Ramos (cell line): ENCODE measurements around the gene CTSG.
"Not testable (repeated sequence)": the region's sequence is repeated elsewhere in the genome, so short reads cannot be mapped to it uniquely, and the experiment has no call there.

Experiments
- in situ Hi-C: fragments of 300-500 bp; cut with MboI; formaldehyde crosslinking; loops from one replicate; pipeline ENCODE4 v1.14.3; 2022; ENCODE audit warnings: low sequenced_read_pairs; ENCODE audit not compliant: unreplicated experiment

Gene CTSG

GRCh38 chr14:24576182-24576581 lies at the start of gene CTSG:
Gene CTSG (minus strand): TSS chr14:24576250. CDS start chr14:24576223, 27 bp downstream.
- in situ Hi-C loops: no loop called here

- in situ Hi-C loops: no loop called here
Measured at GRCh38 chr14:24613747-24614146, 37.7 kb upstream of the CTSG start.

- in situ Hi-C loops: no loop called here
Measured at GRCh38 chr14:24613241-24613640, 37.2 kb upstream of the CTSG start.

- in situ Hi-C loops: no loop called here
Measured at GRCh38 chr14:24612196-24612595, 36.1 kb upstream of the CTSG start.

GRCh38 chr14:24609655-24610344 lies 33.8 kb upstream of the CTSG start, which contains the start of gene GZMH:
Gene GZMH (minus strand): TSS chr14:24609685. CDS start chr14:24609613, 72 bp downstream.
- in situ Hi-C loops: no loop called here

GRCh38 chr14:24607635-24608514 lies 31.8 kb upstream of the CTSG start:
- in situ Hi-C loops: no loop called here

GRCh38 chr14:24607081-24607480 lies 31.0 kb upstream of the CTSG start:
- in situ Hi-C loops: no loop called here

- in situ Hi-C loops: no loop called here
Measured at GRCh38 chr14:24606297-24606696, 30.2 kb upstream of the CTSG start.

- in situ Hi-C loops: no loop called here
Measured at GRCh38 chr14:24605435-24606190, 29.6 kb upstream of the CTSG start.

- in situ Hi-C loops: no loop called here
Measured at GRCh38 chr14:24597403-24597802, 21.4 kb upstream of the CTSG start.

GRCh38 chr14:24595073-24595808 lies 19.2 kb upstream of the CTSG start:
- in situ Hi-C loops: no loop called here

- in situ Hi-C loops: not testable (repeated sequence)
Measured at GRCh38 chr14:24591004-24591403, 15.0 kb upstream of the CTSG start.

- in situ Hi-C loops: not testable (repeated sequence)
Measured at GRCh38 chr14:24584402-24584801, 8.4 kb upstream of the CTSG start.

GRCh38 chr14:24578558-24578957 lies 2.5 kb upstream of the CTSG start:
- in situ Hi-C loops: no loop called here

- in situ Hi-C loops: no loop called here
Measured at GRCh38 chr14:24576771-24577170, 721 bp upstream of the CTSG start.

GRCh38 chr14:24574206-24574774 lies 1.8 kb downstream of the CTSG start:
- in situ Hi-C loops: no loop called here

GRCh38 chr14:24566318-24566717 lies 9.7 kb downstream of the CTSG start:
- in situ Hi-C loops: no loop called here

- in situ Hi-C loops: no loop called here
Measured at GRCh38 chr14:24565766-24566165, 10.3 kb downstream of the CTSG start.

GRCh38 chr14:24563505-24563904 lies 12.5 kb downstream of the CTSG start:
- in situ Hi-C loops: no loop called here

GRCh38 chr14:24556756-24557155 lies 19.3 kb downstream of the CTSG start:
- in situ Hi-C loops: no loop called here
